ENCODE measurements around the gene EML6.

Gene EML6

DNA sequence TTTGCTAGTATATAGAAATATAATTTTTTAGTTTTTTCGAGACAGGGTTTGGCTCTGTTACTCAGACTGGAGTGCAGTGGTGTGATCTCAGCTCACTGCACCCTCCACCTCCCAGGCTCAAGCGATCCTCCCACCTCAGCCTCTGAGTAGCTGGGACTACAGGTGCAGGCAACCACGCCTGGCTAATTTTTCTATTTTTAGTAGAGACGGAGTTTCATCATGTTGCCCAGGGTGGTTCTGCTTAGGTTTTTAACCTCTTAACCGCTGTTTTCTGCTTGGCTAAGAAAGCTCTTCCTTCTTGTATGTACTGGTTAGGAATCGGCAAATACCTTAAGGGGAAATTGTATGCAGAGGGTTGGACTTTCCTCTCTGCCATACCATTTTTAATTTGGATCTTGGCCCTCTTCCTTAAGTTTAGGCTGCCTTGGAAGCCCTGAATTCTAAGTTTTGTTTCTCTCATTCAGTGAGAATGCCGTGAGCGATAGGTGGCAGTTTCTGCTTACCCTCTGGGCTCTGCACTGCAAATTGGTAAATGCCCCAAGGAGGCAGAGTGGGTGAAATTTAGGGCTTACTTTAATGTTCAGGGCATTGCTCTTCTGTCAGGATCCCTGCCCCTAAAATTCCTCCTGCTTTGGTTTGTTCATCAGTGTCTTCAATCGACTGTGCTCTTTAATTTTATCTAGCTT, 32.3 kb downstream of the EML6 start:
- no peak for DNase-seq (ENCODE audit: low read depth in 2 of 2)

DNA sequence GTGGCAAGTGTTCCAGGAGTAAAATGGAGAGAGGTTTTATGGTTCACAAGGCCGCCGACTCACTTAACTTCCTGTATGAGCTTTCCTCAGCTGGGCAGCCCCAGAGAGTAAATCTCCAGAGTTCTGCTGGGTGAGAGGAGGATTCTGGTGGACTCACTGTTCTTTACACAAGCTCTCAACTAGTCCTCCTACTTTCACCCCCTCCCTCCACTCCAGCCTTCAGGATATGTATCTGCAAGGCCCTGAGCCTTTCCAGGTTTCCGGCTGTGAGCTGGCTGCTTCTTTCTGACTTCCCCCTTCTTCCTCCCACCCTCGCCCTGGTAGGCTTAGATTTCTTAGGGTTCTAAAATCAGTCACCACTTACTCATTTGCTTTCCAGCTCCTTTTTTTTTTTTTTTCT, 34.0 kb downstream of the EML6 start:
- no peak for DNase-seq (ENCODE audit: low read depth in 2 of 2)

DNA sequence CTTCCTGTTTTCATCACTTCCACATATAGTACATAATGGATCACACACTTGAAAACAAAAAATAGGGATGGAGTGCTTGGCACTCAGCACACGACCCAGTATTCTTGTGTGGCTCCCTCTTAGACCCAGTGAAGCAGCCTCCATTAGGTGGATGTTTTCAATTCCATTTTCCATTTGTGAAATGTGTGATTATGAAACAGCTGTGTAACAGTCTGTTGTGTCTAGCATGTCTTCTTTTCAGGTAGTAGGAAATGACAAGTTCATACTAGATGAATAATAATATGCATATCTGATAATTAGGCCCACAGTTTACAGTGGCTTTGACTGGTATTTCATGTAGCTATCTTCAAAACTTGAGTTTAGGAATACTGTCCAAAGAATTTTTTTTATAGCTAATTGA, 35.5 kb downstream of the EML6 start:
- no peak for DNase-seq (ENCODE audit: low read depth in 2 of 2)

DNA sequence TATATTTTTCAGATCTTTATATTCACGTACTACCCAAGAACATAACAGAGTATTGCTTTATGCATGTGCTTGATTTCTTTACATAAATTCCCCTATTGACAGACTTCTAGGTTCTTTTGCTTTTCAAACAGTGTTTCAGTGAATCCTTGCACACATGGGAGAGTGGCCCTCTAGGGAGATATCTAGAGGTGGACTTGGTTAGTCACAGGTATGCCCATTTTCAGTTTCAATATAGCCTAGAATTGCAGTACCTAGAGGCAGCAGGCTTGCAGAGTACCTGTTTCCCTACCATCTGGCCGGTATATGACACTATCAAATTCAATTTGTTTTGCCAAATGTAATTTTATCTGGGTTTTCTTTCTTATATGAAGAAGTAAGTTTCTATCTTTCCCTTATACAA, 36.8 kb downstream of the EML6 start:
- DNase-seq (ENCODE audit: low read depth in 2 of 2), result no peak

DNA sequence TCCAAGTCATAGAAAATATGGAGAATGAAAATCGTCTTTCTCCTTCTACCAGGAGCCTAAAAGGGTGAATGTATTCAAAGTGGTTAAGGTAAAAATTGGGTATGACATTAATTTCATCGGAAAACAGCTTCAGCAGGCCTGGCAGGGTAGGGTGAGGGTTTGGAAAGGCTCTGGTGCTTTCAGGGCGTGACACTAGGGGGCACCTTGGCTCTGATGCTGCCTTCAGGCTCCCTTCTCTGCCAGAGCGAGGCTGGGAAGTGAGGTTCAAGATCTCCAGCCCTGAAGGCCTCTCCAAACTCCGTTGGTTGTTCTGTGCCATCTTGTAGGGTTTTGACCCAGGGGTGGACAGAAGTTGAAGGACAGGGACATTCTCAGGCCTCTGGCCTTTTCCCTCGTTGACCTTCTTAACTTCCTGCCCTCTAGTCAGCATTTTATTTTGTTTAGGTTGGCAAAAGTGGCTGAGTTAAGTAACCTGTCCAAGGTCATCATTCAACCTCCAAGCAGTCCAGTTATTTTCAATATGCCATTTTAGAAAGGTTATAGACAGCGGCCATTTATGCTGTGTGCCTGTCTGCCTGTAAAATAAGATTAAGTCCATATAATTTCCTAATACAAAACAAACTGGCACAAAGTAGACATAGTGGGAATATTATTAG, 40.3 kb downstream of the EML6 start:
- DNase-seq (ENCODE audit: low read depth in 2 of 2), result no peak

DNA sequence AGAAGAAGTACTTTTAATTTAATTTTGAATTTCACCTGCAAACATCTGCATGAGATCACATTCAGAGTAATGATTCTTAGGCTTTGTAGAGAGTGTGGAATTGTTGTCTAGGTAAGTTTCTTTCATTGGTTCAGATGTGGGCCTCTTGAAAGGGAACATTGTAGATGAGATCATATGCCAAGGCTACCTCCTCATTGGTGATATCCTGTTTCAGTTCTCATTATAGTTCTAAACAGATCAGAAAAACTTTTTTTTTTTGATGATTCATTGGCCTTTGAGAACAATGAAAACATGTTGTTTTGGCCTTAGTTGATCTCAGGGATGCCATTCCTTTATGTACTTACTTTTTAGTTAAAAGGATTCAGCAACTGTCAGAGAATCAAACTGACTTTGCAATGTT, 44.5 kb downstream of the EML6 start:
- no peak for DNase-seq (ENCODE audit: low read depth in 2 of 2)

DNA sequence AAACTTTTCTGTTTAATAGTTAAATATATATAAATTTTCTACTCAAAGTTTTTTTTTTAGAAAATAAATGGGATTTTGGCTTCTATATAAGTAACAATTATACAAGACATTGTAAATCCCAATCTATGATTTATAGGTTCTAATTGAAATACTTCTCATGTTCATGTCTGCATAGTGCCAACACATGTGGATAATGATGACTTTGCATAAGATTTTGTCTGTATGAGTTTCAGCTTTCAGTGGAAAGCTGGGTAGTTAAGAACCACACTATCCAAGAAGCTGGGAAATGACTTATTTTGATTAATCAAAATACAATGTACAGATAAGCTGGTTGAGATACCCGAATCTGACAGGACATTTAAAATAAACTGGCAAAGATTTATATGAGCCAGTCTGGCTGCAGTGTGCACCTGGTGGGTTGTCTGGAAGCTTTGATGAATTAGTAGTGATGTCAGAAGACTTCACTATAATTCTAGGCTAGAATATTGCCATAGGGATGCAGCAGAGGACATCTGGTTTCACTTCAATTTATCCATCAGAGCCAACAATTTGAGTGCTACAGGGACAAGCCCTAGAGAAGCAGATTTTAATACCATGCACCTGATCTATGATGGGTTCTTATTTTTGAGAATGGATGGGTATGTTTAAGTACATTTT, 45.4 kb downstream of the EML6 start:
- no peak for DNase-seq (ENCODE audit: low read depth in 2 of 2)

DNA sequence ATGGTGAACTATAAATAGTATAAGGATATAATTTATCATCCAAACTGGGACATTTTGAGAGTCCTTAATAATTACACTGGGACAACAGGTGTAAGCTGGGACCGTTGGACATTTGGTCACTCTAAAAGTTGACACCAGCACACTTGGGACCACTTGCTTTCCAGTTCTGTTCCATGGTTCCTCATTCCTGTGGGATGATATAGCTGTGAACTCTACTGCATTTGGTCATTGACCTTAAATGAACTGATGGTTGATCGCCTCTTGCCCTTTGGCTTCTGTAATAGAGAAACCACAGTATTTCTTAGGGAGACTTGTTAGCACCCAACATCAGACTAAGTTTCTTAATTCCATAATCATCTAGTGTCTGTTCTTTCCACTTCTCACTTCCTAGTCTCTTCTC, 46.7 kb downstream of the EML6 start:
- DNase-seq (ENCODE audit: low read depth in 2 of 2), result no peak

DNA sequence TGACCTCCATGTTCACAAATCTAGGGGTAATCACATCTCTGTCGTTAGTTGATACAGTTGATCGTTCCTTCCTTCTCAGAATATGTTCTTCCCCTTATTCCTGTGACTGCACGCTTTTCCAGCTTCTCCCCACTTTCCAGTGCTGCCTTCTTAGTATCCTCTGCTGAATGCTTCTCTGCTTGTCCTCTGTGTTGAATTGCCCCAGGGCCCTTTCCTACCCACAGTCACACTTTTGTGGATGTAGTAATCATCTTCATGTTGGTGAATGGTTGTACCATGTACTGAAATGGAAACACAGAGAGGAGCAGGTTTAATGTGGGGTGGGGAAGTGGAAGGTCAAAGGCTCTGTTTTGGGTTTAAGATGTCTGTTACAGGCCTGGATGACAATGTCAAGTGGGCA, 47.2 kb downstream of the EML6 start:
- DNase-seq (ENCODE audit: low read depth in 2 of 2), result no peak

DNA sequence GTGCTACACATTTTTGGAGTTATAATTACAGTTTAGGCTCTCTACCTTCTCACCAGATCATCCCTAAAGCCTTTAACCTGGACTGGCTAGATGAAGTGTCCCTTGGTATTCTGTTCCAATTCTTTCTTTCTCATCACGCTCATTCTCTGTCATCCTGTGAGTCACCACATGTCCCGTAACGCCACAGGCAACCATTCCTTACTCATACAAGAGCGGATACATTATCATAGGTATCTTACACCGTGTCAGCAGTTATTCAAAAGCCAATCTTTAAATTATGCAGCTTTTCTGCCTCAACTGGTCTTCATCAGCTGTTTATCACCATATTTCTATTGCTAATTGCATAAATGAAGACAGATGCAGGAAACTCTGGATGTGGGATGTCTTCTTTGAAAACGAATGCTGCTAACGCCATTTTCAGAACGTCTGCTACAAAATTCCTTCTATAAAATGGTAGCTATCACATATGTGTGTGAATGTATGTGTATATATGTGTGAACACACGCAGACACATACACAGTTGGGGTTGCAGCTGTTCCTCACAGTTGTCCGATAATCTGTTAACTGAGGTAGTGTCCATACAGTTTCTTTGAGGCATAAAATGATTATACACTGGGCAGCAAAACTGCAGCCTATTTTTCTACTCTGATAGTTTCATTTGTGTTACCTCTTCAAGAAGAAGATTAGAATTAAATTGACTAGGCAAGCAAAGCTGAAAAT, 47.9 kb downstream of the EML6 start:
- DNase-seq (ENCODE audit: low read depth in 2 of 2), result no peak

DNA sequence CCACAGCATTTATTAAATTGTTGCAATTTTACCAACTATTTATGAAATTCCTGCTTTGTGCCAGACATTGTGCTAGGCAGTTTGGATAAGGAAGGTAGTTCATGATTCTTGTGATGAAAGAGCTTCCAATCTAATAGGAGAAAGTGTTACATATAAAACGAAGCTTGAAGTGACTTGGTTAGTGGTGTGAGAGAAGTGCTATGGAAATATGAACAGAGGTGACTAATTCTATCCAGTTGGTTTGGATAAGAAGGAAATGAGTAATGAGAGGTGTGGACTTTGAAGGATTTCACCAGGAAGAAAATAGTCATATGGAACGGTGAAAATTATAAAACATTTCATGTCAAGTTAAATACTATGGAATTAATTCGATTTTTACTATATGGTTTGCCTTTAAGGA, 48.6 kb downstream of the EML6 start:
- no peak for DNase-seq (ENCODE audit: low read depth in 2 of 2)

DNA sequence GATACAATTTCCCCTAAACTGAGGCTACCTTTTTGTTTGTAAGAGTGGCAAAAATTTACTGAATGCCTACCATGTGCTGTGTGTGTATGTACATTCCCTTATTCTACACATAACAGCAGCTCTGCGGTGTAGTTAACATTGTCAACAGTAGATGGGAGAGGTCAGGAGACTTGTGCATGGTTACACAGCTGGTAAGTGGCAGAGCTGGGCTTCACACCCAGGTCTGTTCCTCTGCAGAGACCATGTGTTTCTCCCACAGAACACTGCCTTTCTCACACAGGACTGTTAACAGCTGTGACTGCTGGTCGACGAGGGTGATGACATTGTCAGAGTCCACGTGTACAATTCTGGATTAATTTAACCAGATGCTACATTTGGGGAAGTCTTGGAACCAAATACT, 49.1 kb downstream of the EML6 start:
- DNase-seq (ENCODE audit: low read depth in 2 of 2), result no peak

DNA sequence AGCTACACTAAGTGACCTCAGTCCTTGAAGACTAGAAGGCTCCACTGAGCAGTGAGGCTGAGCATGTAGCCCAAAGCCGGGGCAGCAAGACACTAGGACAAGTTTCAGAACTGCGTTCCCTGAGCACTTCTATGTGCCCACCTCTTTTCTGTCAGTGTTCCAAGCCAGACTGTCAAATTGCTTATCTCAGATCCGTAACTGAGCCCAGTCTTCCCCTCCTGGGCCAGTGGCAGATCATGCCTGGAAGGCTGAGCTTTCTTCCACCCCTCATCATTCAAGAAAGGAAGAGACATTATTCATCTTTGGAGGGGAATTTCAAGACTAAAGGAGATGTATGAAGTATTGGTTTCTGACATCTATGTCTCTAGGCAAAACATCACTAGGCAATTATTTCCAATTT, 49.8 kb downstream of the EML6 start:
- DNase-seq (ENCODE audit: low read depth in 2 of 2), result no peak

DNA sequence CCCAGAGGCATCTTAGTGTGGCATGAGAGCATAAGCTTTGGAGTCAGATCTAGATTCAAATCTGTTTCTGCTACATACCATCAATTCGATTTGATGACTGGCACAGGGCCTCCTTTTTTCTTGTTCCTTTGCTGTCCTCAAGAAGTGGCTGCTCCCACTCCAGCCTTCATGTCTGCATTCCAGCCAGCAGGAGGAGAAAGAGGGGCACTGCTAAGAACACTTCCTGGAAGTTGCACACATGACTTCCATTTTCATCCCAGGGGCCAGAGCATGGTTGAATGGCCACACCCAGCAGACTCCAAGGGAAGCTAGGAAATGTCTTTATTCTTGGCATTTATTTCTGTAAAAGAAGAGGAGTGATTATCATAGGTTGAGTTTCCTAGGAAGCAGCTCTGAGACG, 50.4 kb downstream of the EML6 start:
- no peak for DNase-seq (ENCODE audit: low read depth in 2 of 2)

DNA sequence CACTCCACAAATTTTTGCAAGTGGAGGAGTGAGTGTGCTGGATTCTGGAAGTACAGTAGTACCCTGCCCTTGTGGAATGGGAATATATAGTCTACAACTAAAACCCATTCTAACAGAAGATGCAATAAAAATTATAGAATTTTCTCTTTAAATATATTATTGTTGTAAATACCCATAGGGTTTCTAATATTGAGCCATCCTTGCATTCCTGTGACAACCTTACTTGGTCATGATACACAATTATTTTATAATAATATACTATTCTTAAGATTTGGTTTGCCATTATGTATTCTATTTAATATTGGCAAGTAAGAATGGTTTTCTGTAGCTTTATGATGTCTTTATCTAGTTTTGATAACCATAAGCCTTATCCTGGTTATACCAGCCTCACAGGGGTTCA, 52.2 kb downstream of the EML6 start:
- DNase-seq (ENCODE audit: low read depth in 2 of 2), result no peak

DNA sequence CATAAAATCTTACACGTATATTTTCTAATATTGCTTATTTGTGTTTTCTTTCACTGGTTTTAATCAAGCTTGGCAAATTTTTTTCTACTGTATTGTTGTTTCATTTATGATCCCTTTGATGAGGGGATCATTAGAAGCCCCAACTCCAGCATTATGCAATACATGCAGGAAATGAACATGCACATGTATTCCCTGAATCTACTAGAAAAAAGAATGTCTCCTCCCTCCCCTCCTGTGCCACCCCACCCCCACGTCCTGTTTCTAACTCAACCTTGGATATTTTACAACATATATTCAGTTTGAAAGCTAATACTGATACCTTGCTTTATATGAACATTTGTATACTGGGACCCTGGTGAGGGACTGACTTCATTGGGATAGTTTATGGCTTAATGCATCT, 53.0 kb downstream of the EML6 start:
- no peak for DNase-seq (ENCODE audit: low read depth in 2 of 2)

DNA sequence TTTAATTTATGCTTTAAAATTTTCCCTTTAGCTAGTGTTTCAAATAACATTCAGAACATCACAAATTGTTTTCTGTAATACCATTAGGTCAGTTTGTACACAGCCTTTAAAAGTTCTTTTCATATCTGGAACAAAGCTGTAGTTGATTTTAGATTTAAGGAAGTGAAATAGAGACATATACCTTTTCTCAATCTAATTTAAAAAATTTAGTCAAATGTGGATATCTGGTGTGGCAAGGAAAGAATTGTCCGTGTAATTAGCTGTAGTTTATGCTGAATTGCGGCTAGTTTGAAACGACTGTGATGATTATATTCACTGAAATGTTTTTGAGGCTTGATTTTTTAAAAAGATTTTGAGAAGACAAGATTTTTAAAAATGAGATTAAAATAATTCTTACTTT, 59.9 kb downstream of the EML6 start:
- DNase-seq (ENCODE audit: low read depth in 2 of 2), result no peak

DNA sequence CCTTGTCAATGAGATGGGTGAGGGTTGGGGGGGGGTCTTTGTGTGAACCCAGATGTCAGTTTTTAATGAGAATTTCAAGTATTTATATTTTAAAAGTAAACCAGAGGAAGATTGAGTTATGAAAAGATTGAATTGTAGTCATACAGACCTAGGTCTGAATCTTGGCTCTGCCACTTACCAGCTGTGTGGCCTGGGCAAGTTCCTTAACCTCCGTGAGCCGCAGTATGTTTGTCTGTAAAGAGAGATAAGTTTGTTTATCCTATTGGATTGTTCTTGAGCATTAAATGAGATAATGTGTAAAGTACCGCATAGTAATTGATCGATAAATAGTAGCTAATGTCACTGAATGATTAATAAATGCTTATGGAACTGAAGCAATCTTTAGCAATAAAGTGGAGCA, 63.8 kb downstream of the EML6 start:
- no peak for DNase-seq (ENCODE audit: low read depth in 2 of 2)

DNA sequence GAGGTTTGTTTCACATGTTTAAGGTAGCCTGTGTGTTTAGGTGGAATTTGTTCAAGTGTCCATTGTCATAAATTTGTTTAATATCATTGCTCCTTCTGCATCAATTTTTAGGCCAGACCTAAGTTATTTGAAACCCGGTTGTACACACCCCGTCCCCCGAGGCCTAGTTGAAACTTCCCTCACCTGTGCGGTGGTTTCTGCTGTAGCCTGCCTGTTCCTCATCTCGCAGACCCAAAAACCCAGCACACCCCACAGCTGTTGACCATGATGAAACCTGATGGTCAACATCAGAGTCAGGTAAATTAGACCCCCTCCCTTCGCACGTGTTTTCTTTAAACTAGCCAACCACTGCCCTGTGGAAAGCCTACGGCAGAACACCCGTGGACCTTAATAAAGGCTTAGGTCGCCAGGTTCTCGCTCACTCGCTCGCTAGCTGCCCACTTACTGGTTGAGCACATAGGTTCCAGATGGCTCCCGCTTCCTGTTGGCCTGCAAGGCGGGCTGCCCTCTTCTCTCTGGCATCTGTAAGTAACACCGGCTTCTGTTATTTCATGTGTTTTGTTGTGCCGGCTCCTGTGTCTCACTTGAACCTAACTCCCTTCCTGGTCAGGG, 64.4 kb downstream of the EML6 start:
- no peak for DNase-seq (ENCODE audit: low read depth in 2 of 2)

DNA sequence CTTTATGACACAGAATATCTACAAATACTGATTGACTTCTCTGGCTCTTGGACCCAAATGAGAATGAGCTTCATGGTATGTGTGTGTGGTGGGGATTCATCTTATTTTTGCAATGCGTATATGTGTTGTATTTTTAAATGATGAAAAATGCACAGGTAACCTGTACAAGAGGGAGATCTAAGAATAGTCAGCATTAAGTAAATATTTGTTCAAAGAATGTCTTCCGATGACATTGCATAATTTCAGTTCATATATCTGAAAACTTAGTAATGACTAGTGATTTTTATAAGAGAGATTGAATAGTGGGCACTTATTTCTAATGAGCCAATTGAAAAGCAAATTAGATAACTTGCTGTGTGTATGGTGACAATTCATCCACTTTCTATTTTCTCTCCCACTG, 66.4 kb downstream of the EML6 start:
- no peak for DNase-seq (ENCODE audit: low read depth in 2 of 2)

DNA sequence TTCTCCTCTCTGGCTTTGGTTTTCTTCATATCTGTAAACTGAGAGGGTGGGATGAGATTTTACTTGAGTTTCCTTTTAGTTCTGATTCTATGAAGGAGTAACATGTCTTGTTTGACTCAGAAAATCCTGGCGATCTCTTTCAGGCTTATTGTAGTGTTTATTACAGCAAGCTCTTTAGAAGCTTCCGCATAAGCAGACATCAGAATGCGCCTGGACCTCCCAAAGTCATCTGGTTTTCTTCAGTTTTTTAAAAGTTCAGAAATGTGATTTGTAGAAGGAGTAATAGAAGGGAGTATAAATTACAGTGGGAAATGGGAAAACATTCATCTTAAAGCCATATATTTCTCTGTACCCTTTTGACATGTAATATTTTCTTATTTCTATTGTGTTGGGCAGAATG, 68.4 kb downstream of the EML6 start:
- DNase-seq (ENCODE audit: low read depth in 2 of 2), result no peak

DNA sequence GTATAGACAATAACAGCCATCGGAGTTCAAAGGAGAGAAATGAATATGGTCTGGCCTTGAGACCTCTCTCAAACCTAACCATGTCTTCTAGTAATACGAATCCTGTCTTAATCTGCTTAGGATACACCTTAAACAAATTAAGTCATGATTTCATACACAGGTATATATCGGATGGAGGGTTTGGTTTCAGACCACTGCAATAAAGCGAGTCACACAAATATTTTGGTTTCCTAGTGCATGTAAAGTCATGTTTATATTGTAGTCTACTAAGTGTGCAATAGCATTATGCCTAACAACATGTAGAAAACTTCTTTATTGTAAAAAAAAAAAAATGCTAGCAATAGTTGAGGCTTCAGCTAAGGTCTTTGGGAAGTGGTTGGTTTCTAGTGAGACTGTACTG, 73.8 kb downstream of the EML6 start:
- DNase-seq (ENCODE audit: low read depth in 2 of 2), result no peak

Data from fibroblast of skin of left quadriceps (primary cell).